GM12878 (cell line): ENCODE measurements around the gene CHFR. TPM values are rescaled to one million over a fixed set of nuclear protein-coding genes. Genes with fewer than 3 reads are reported as not detected.
A peak's percentile ranks its signal among the peaks of the same experiment; 100 is the strongest.

Experiments used
- ATAC-seq: fragments of 200-7000 bp; cut with Tn5 transposase; 3 replicates; pipeline ENCODE4 v1.9.1; 2020; ENCODE audit warnings: mild to moderate bottlenecking, moderate library complexity
- BruUV-seq: library from RNA; stranded (reverse); fragments of 400-500 nt; replicated peaks from 2 replicates; lab custom pipeline; 2021; lab: Mats Ljungman, UMichigan
- CTCF ChIA-PET: fragments of 300-600 bp; sonication (Branson Sonifier 250); formaldehyde crosslinking; extraction: SDS; loops from one replicate; lab custom pipeline; 2021; ENCODE audit warnings: inconsistent platforms; lab: Yijun Ruan, JAX
- POLR2A ChIA-PET: fragments of 350-600 bp; formaldehyde crosslinking; extraction: SDS; loops from one replicate; lab custom pipeline; 2021; ENCODE audit warnings: inconsistent platforms; lab: Charles Lee
- RAD21 ChIA-PET: fragments of 300-600 bp; sonication (Branson Sonifier 250); formaldehyde crosslinking; loops from one replicate; lab custom pipeline; 2023; ENCODE audit warnings: antibody characterized with exemption; ENCODE audit not compliant: unreplicated experiment; lab: Charles Lee
- SMC1A ChIA-PET: fragments of 300-600 bp; sonication (Branson Sonifier 250); formaldehyde crosslinking; loops from one replicate; lab custom pipeline; 2023; ENCODE audit not compliant: unreplicated experiment, uncharacterized antibody; lab: Charles Lee
- DNase-seq: peaks from one replicate; pipeline ENCODE4 v3.0.0-alpha.2; 2011; ENCODE audit warnings: low read depth, low spot score
- FAIRE-seq: peaks from 3 replicates; lab custom pipeline; 2011; peaks lifted over from hg19 to GRCh38; lab: Jason Lieb, UNC
- H2AFZ ChIP-seq: 2 replicates; pipeline ENCODE4 v1.6.0; 2011; ENCODE audit warnings: low read depth, low read length, control low read depth; ENCODE audit not compliant: control insufficient read depth
- H3K27ac ChIP-seq: 2 replicates; pipeline ENCODE4 v1.5.1; 2011; ENCODE audit warnings: control low read depth; ENCODE audit not compliant: control insufficient read depth, insufficient read depth
- H3K27me3 ChIP-seq, 2 experiments: replicated peaks in 1 of 2; 2 replicates each; pipeline versions ENCODE4 v1.6.0 to v1.6.1; 2011; ENCODE audit warnings: low read length in 1 of 2; ENCODE audit not compliant: control insufficient read depth in 2 of 2, insufficient read depth in 2 of 2
- H3K36me3 ChIP-seq, 2 experiments: 2 replicates each; pipeline ENCODE4 v1.5.1; 2011; ENCODE audit warnings: low read length in 1 of 2; ENCODE audit not compliant: control insufficient read depth in 2 of 2, insufficient read depth in 2 of 2
- H3K4me1 ChIP-seq: 2 replicates; pipeline ENCODE4 v1.6.1; 2011; ENCODE audit warnings: mild to moderate bottlenecking, low read length, moderate library complexity, mixed read lengths; ENCODE audit not compliant: control insufficient read depth, insufficient read depth
- H3K4me2 ChIP-seq: 2 replicates; pipeline ENCODE4 v1.6.0; 2011; ENCODE audit warnings: control low read depth; ENCODE audit not compliant: control insufficient read depth, insufficient read depth
- H3K4me3 ChIP-seq: fragments of 200-600 bp; sonication (generic); 2 replicates; pipeline ENCODE4 v1.5.1; 2016
- H3K79me2 ChIP-seq: 2 replicates; pipeline ENCODE4 v1.6.0; 2011; ENCODE audit warnings: low read length; ENCODE audit not compliant: control insufficient read depth, insufficient read depth
- H3K9ac ChIP-seq: 2 replicates; pipeline ENCODE4 v1.8.0; 2011; ENCODE audit warnings: low read length, control low read depth, mixed read lengths; ENCODE audit not compliant: control insufficient read depth, insufficient read depth
- H3K9me3 ChIP-seq: replicated peaks from 3 replicates; pipeline ENCODE4 v1.5.1; 2011; ENCODE audit warnings: mild to moderate bottlenecking, low read length; ENCODE audit not compliant: control insufficient read depth, insufficient read depth
- H4K20me1 ChIP-seq: 2 replicates; pipeline ENCODE4 v1.6.0; 2011; ENCODE audit not compliant: control insufficient read depth, insufficient read depth
- CTCF ChIP-seq, 3 experiments: IDR thresholded peaks in 2 of 3; conservative IDR thresholded peaks in 1 of 3; 2 replicates each; pipeline ENCODE4 v1.5.1; 2011; ENCODE audit warnings: low read depth in 3 of 3, low read length in 3 of 3, mild to moderate bottlenecking in 3 of 3, control low read depth in 2 of 3, moderate library complexity in 2 of 3, inconsistent platforms in 1 of 3, mixed read lengths in 1 of 3; ENCODE audit not compliant: control insufficient read depth in 2 of 3, insufficient read depth in 1 of 3; ENCODE audit errors: extremely low read depth in 1 of 3
- RAD21 ChIP-seq: IDR thresholded peaks from 2 replicates; pipeline ENCODE4 v1.6.1; 2011; ENCODE audit warnings: mild to moderate bottlenecking, low read depth, low read length, moderate library complexity; ENCODE audit not compliant: insufficient read depth
- RUNX3 ChIP-seq: IDR thresholded peaks from 2 replicates; pipeline ENCODE4 v1.6.1; 2012; ENCODE audit warnings: low read length, inconsistent platforms
- WGBS: methylation state at CpG from one replicate; pipeline ENCODE4 v1.1.6; 2016; ENCODE audit warnings: low lambda C conversion rate; ENCODE audit not compliant: insufficient replicate concordance, insufficient coverage; ENCODE audit errors: missing lambda C conversion rate; 5-methylcytosine and 5-hydroxymethylcytosine counted together
- in situ Hi-C: fragments of 300-500 bp; cut with MboI; formaldehyde crosslinking; loops from 9 replicates; pipeline ENCODE4 v1.14.3; 2018; ENCODE audit warnings: mixed read lengths
- intact Hi-C: fragments of 100-400 bp; cut with micrococcal nuclease; formaldehyde crosslinking; loops from one replicate; pipeline ENCODE4 v1.14.2; 2022; ENCODE audit not compliant: unreplicated experiment
- polyA plus RNA-seq, 11 experiments: library from polyadenylated mRNA; depleted of rRNA in 4 of 11; unstranded in 6 of 11; stranded (reverse) in 5 of 11; fragments of >200 nt; fragmentation: Nextera tagmentation in 4 of 11; fragmentation: Illumina TruSeq in 1 of 11; extraction: Ambion mirVana in 4 of 11; extraction: Trizol in 1 of 11; gene quantifications; 1 replicate in 1 of 11; 2 replicates in 10 of 11; pipeline versions ENCODE4 v1.2.1 to v1.2.3, GENCODE V29; 2011 to 2016; ENCODE audit warnings: inconsistent platforms in 2 of 11, missing spikeins in 2 of 11, low read depth in 1 of 11
- total RNA-seq, 4 experiments: library from RNA; depleted of rRNA in 3 of 4; stranded (reverse); fragments of >200 nt in 3 of 4; fragmentation: Illumina TruSeq in 1 of 4; extraction: Trizol in 1 of 4; gene quantifications; 2 replicates each; pipeline versions ENCODE4 v1.2.1 to v1.2.3, GENCODE V29; 2013 to 2021

CHFR gene
- total and polyA plus RNA-seq, 10 of the 15 experiments (the other 5 are each of a cell fraction or from before 2014, with no cell fraction given) = 1.1 to 49.4 (median 34.4) TPM

- no TSS peak for BruUV-seq
These were observed 17.4 kb upstream of the CHFR start for GRCh38 chr12:132904718-132905328.

More at GRCh38 chr12:132904718-132905328, 17.4 kb upstream of the CHFR start:
- SMC1A ChIA-PET = no interaction called here
- in situ Hi-C loops (no loop called here), intact Hi-C loops (no loop called here)
- Histone ChIP-seq H4K20me1 (no peaks in the 10 kb centered on the region), H3K9ac (no peak overlapping the region), H3K4me2 (no peak overlapping the region), H3K27me3 (no peaks in the 10 kb centered on the region), H3K4me1 (no peaks in the 10 kb centered on the region), H2AFZ (no peak overlapping the region), H3K9me3 (peaks cover 3% of the 10 kb centered on the region), H3K79me2 (no peaks in the 10 kb centered on the region), H3K36me3 (no peaks in the 10 kb centered on the region), H3K4me3 (no peak overlapping the region), H3K27ac (no peak overlapping the region)
- RAD21 ChIA-PET = no interaction called here
- no peak for FAIRE-seq
- CTCF ChIA-PET = interaction anchor here (0.7 to 1.0 kb wide), 2 partner anchors 34 to 136 kb away, joined by 3 read pairs; no protein-coding TSS in a partner anchor
- POLR2A ChIA-PET = no interaction called here
- TF ChIP-seq RUNX3 (no peak), CTCF (IDR thresholded peaks at IDR 0.05 in 2 of 3, conservative IDR thresholded peaks at IDR 0.05 in 1 of 3; ENCODE audit: control insufficient read depth in 2 of 3, extremely low read depth in 1 of 3, insufficient read depth in 1 of 3, low read depth in 3 of 3, low read length in 3 of 3) (peak; percentile 39 to 61 (median 48)), RAD21 (0 out of 2 replicates have a peak, but pooled peaks have one; percentile 25)
- peak; percentile 24 for ATAC-seq
- DNase-seq = no peak
- 42% methylated on average over 27 of the region's 30 CpGs for WGBS
